ENCODE data around the gene ENOX1. TPM values are rescaled to one million over a fixed set of nuclear protein-coding genes. Genes with fewer than 3 reads are reported as not detected.

ENOX1 gene
- total and polyA plus RNA-seq, 9 of the 15 experiments (the other 6 are each of a cell fraction or from before 2014, with no cell fraction given) = not detected

DNA sequence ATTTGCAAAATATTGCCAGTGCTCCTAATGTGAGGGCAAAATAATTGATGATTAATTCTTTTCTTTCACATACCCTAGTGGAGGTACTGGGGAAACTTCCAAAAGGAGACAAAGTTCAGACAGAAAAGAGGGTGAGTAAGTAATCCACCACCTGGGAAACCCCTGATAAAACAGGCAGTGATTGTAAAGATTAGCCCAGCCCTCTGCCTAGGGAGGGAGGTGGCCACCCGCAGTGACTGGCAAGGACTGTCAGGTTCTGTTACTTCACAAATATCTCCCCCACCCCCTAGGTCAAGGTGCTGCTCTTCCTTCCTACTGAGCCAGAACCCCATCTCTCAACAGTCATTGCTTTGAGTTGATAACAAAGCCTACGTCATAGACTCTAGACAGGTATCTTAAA, 523.7 kb downstream of the ENOX1 start:
- H3K27ac ChIP-seq (ENCODE audit: extremely low read depth, low read depth, low read length) = no peak overlapping the region
- FAIRE-seq = no peak
- TF ChIP-seq ARID4B (CRISPR knock-in tag; IDR thresholded peaks at IDR 0.05) (no peak), SRSF9 (IDR thresholded peaks at IDR 0.05; ENCODE audit: borderline replicate concordance, low read depth, low read length) (no peak), ZBTB43 (CRISPR knock-in tag; IDR thresholded peaks at IDR 0.05) (no peak), ZBTB34 (CRISPR knock-in tag; IDR thresholded peaks at IDR 0.05) (no peak), IRF9 (tag; IDR thresholded peaks at IDR 0.05) (no peak), PML (IDR thresholded peaks at IDR 0.05; ENCODE audit: low read length) (no peak), HBP1 (CRISPR knock-in tag; IDR thresholded peaks at IDR 0.05) (no peak), YBX1 (IDR thresholded peaks at IDR 0.05) (no peak), FIP1L1 (IDR thresholded peaks at IDR 0.05; ENCODE audit: low read depth, low read length, poor library complexity, severe bottlenecking) (no peak), SPI1 (IDR thresholded peaks at IDR 0.05; ENCODE audit: borderline replicate concordance, low read depth, low read length) (no peak)
- TF ChIP-seq, protein P1, sequence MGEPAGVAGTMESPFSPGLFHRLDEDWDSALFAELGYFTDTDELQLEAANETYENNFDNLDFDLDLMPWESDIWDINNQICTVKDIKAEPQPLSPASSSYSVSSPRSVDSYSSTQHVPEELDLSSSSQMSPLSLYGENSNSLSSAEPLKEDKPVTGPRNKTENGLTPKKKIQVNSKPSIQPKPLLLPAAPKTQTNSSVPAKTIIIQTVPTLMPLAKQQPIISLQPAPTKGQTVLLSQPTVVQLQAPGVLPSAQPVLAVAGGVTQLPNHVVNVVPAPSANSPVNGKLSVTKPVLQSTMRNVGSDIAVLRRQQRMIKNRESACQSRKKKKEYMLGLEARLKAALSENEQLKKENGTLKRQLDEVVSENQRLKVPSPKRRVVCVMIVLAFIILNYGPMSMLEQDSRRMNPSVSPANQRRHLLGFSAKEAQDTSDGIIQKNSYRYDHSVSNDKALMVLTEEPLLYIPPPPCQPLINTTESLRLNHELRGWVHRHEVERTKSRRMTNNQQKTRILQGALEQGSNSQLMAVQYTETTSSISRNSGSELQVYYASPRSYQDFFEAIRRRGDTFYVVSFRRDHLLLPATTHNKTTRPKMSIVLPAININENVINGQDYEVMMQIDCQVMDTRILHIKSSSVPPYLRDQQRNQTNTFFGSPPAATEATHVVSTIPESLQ (CRISPR knock-in tag; IDR thresholded peaks at IDR 0.05) = no peak

More for the DNA sequence above, 523.7 kb downstream of the ENOX1 start:
- Histone ChIP-seq H3K9ac (ENCODE audit: insufficient read depth in 1 of 2, low read depth in 2 of 2, low read length in 2 of 2) (no peak overlapping the region), H3K36me3 (ENCODE audit: control insufficient read depth, insufficient read depth, low read length) (no peaks in the 10 kb centered on the region), H4K20me1 (replicated peaks; ENCODE audit: control insufficient read depth, insufficient read depth, low read length) (no peaks in the 10 kb centered on the region), H3K79me2 (ENCODE audit: control insufficient read depth, insufficient read depth, low read length) (no peaks in the 10 kb centered on the region), H3K27me3 (ENCODE audit: control insufficient read depth in 2 of 2, insufficient read depth in 2 of 2, low read length in 2 of 2) (no peaks in the 10 kb centered on the region), H3K4me2 (ENCODE audit: insufficient read depth, low read length) (no peak overlapping the region), H3K4me3 (no peak overlapping the region), H3K9me1 (ENCODE audit: control insufficient read depth, insufficient read depth, low read length) (no peaks in the 10 kb centered on the region), H2AFZ (ENCODE audit: low read depth, low read length) (no peak overlapping the region), H3K4me1 (replicated peaks in 1 of 2; ENCODE audit: control insufficient read depth in 2 of 2, insufficient read depth in 2 of 2, low read length in 2 of 2) (no peaks in the 10 kb centered on the region), H3K9me3 (replicated peaks; ENCODE audit: control insufficient read depth, insufficient read depth, low read depth, low read length) (no peaks in the 10 kb centered on the region)
- ChIA-PET POLR2A (no interaction called here), CTCF (ENCODE audit: low intra/inter-chr PET ratio) (no interaction called here)
- no peak for DNase-seq (ENCODE audit: extremely low read depth in 1 of 4, low spot score in 3 of 4)
- in situ Hi-C loops (cut with MboI) (no loop called here), intact Hi-C loops (cut with micrococcal nuclease) (no loop called here)
- WGBS (ENCODE audit: insufficient coverage, low coverage, missing lambda C conversion rate) = 4% methylated on average over 2 of the region's 2 CpGs
- BruUV-seq (replicated peaks) = no TSS peak
- ATAC-seq = no peak
